Upper lobe of left lung (tissue), 6 donors: ENCODE results near the gene TXNRD2. TPM values are rescaled to one million over a fixed set of nuclear protein-coding genes. Genes with fewer than 3 reads are reported as not detected.

Experiments used
- ATAC-seq, 2 donors: fragments of 200-7000 bp; cut with Tn5 transposase; one replicate each; pipeline ENCODE4 v1.9.1; 2022; ENCODE audit warnings: mild to moderate bottlenecking in 2 of 2, moderate library complexity in 2 of 2; ENCODE audit not compliant: low FRiP score in 2 of 2
- DNase-seq, 2 donors: peaks; one replicate each; pipeline ENCODE4 v3.0.0-alpha.2; 2019 to 2020
- H3K27ac ChIP-seq, 4 donors: fragments of 200-600 bp; sonication (generic); one replicate each; pipeline ENCODE4 v1.5.1; 2016 to 2019
- H3K27me3 ChIP-seq, 4 donors: fragments of 200-600 bp; sonication (generic); one replicate each; pipeline ENCODE4 v1.5.1; 2017 to 2019
- H3K36me3 ChIP-seq, 4 donors: fragments of 200-600 bp; sonication (generic); one replicate each; pipeline ENCODE4 v1.5.1; 2016 to 2019
- H3K4me1 ChIP-seq, 4 donors: fragments of 200-600 bp; sonication (generic); one replicate each; pipeline ENCODE4 v1.5.1; 2018 to 2019
- H3K4me3 ChIP-seq, 4 donors: fragments of 200-600 bp; sonication (generic); one replicate each; pipeline ENCODE4 v1.5.1; 2017 to 2019; ENCODE audit warnings: mild to moderate bottlenecking in 2 of 4, moderate library complexity in 1 of 4
- H3K9me3 ChIP-seq, 4 donors: fragments of 200-600 bp; sonication (generic); one replicate each; pipeline ENCODE4 v1.5.1; 2018 to 2019
- CTCF ChIP-seq, 6 experiments: fragments of 450-650 bp in 4 of 6; fragments of 200-600 bp in 2 of 6; sonication (generic) in 2 of 6; IDR thresholded peaks; one replicate each; pipeline ENCODE4 v1.5.1; 2016 to 2019; ENCODE audit warnings: antibody characterized with exemption in 6 of 6
- EP300 ChIP-seq, 4 donors: sonication (generic); formaldehyde crosslinking; IDR thresholded peaks; one replicate each; pipeline ENCODE4 v1.5.1; 2017; ENCODE audit warnings: antibody characterized with exemption in 4 of 4, control low read depth in 2 of 4
- POLR2A ChIP-seq, 4 donors: fragments of 450-650 bp; IDR thresholded peaks; one replicate each; pipeline ENCODE4 v1.5.1; 2016 to 2017; ENCODE audit warnings: antibody characterized with exemption in 4 of 4, mild to moderate bottlenecking in 2 of 4
- POLR2AphosphoS5 ChIP-seq, 2 donors: sonication (generic); formaldehyde crosslinking; IDR thresholded peaks; one replicate each; pipeline ENCODE4 v1.5.1; 2017; ENCODE audit warnings: antibody characterized with exemption in 2 of 2
- WGBS, 2 donors: methylation state at CpG; one replicate each; pipeline ENCODE4 v1.1.5; 2017 to 2018; 5-methylcytosine and 5-hydroxymethylcytosine counted together
- total RNA-seq, 6 donors: library from RNA; depleted of rRNA in 4 of 6; stranded (reverse); fragments of >200 nt in 4 of 6; gene quantifications; one replicate each; pipeline versions ENCODE4 v1.1.0 to v1.2.1, GENCODE V29; 2016 to 2021
- donor health status: DM: no; HTN: no; CAD: no; lungs with moderate emphysema.
- donor health status: DM: no; HTN: yes; CAD: no; lungs with severe emphysema.

Gene TXNRD2
- total RNA-seq, 6 donors from 2014 or later = 29.6 to 78.6 (median 49.3) TPM

GRCh38 chr22:19932367-19933206, 9.0 kb downstream of the TXNRD2 start:
- Histone ChIP-seq H3K27ac (no peak overlapping the region), H3K4me3 (no peak overlapping the region), H3K27me3 (no peaks in the 10 kb centered on the region), H3K9me3 (no peaks in the 10 kb centered on the region), H3K36me3 (peaks cover 0 to 5% (median 0%) of the 10 kb centered on the region in 4 donors), H3K4me1 (peaks cover 0 to 31% (median 11%) of the 10 kb centered on the region in 4 donors)
- no peak for DNase-seq
- peak; percentile 52 to 68 for ATAC-seq
- TF ChIP-seq POLR2AphosphoS5 (IDR thresholded peaks at IDR 0.05) (no peak), POLR2A (IDR thresholded peaks at IDR 0.05) (no peak), CTCF (IDR thresholded peaks at IDR 0.05) (no peak), EP300 (IDR thresholded peaks at IDR 0.05) (no peak)
- WGBS, 2 donors = 65 to 66% methylated on average over 6 to 12 of the region's 12 CpGs

GRCh38 chr22:19931514-19931913, 10.1 kb downstream of the TXNRD2 start:
- Histone ChIP-seq H3K27ac (no peak overlapping the region), H3K36me3 (peaks cover 0 to 5% (median 0%) of the 10 kb centered on the region in 4 donors), H3K4me3 (no peak overlapping the region), H3K27me3 (no peaks in the 10 kb centered on the region), H3K4me1 (peaks cover 0 to 21% (median 7%) of the 10 kb centered on the region in 4 donors), H3K9me3 (no peaks in the 10 kb centered on the region)
- ATAC-seq (no peak), DNase-seq (no peak)
- WGBS, 2 donors = 96 to 97% methylated on average over 8 of the region's 8 CpGs
- no peak for TF ChIP-seq CTCF (IDR thresholded peaks at IDR 0.05)
- no peak for TF ChIP-seq POLR2A (IDR thresholded peaks at IDR 0.05)
- TF ChIP-seq POLR2AphosphoS5 (IDR thresholded peaks at IDR 0.05) = no peak
- TF ChIP-seq EP300 (IDR thresholded peaks at IDR 0.05) = no peak

GRCh38 chr22:19930551-19931486, 10.8 kb downstream of the TXNRD2 start:
- 84 to 90% methylated on average over 21 of the region's 21 CpGs for WGBS, 2 donors
- Histone ChIP-seq H3K4me1 (peaks cover 0 to 19% (median 7%) of the 10 kb centered on the region in 4 donors), H3K27ac (no peak overlapping the region), H3K36me3 (peaks cover 0 to 5% (median 0%) of the 10 kb centered on the region in 4 donors), H3K9me3 (no peaks in the 10 kb centered on the region), H3K4me3 (no peak overlapping the region), H3K27me3 (no peaks in the 10 kb centered on the region)
- DNase-seq = no peak
- ATAC-seq = peak in 1 of 2 donors; percentile 37
- TF ChIP-seq POLR2AphosphoS5 (IDR thresholded peaks at IDR 0.05) = no peak
- TF ChIP-seq CTCF (IDR thresholded peaks at IDR 0.05) = no peak
- TF ChIP-seq EP300 (IDR thresholded peaks at IDR 0.05) = no peak
- no peak for TF ChIP-seq POLR2A (IDR thresholded peaks at IDR 0.05)

GRCh38 chr22:19929586-19930550, 11.8 kb downstream of the TXNRD2 start:
- Histone ChIP-seq H3K27me3 (no peaks in the 10 kb centered on the region), H3K27ac (no peak overlapping the region), H3K4me1 (peaks cover 0 to 19% (median 5%) of the 10 kb centered on the region in 4 donors), H3K36me3 (peaks cover 0 to 5% (median 0%) of the 10 kb centered on the region in 4 donors), H3K9me3 (no peaks in the 10 kb centered on the region), H3K4me3 (no peak overlapping the region)
- 93 to 94% methylated on average over 16 to 21 of the region's 21 CpGs for WGBS, 2 donors
- TF ChIP-seq CTCF (IDR thresholded peaks at IDR 0.05) (no peak), POLR2A (IDR thresholded peaks at IDR 0.05) (no peak), EP300 (IDR thresholded peaks at IDR 0.05) (no peak), POLR2AphosphoS5 (IDR thresholded peaks at IDR 0.05) (no peak)
- DNase-seq (no peak), ATAC-seq (no peak)
